GM21576 (cell line): ENCODE results near the gene PTPRN2.

Experiments used
- ATAC-seq: cut with Tn5 transposase; IDR thresholded peaks from one replicate; pipeline ENCODE4 v1.9.1; 2021; ENCODE audit warnings: mild to moderate bottlenecking, moderate library complexity; ENCODE audit not compliant: unreplicated experiment

The PTPRN2 gene

GRCh38 chr7:157870644-157871290, 716.9 kb downstream of the PTPRN2 start:
- ATAC-seq, result no peak

GRCh38 chr7:157869793-157870192, 717.8 kb downstream of the PTPRN2 start:
- no peak for ATAC-seq

- no peak for ATAC-seq
Measured at GRCh38 chr7:157867685-157868305, 719.8 kb downstream of the PTPRN2 start.

GRCh38 chr7:157866336-157866924, 721.2 kb downstream of the PTPRN2 start:
- ATAC-seq, result no peak

GRCh38 chr7:157865351-157866165, 722.1 kb downstream of the PTPRN2 start:
- ATAC-seq, result no peak

GRCh38 chr7:157864911-157865310, 722.7 kb downstream of the PTPRN2 start:
- no peak for ATAC-seq

GRCh38 chr7:157863906-157864810, 723.5 kb downstream of the PTPRN2 start:
- no peak for ATAC-seq

- ATAC-seq, result no peak
Measured at GRCh38 chr7:157863176-157863575, 724.4 kb downstream of the PTPRN2 start.

- no peak for ATAC-seq
Measured at GRCh38 chr7:157862731-157863130, 724.9 kb downstream of the PTPRN2 start.

- no peak for ATAC-seq
Measured at GRCh38 chr7:157861551-157861950, 726.1 kb downstream of the PTPRN2 start.

GRCh38 chr7:157861031-157861491, 726.6 kb downstream of the PTPRN2 start:
- no peak for ATAC-seq

- no peak for ATAC-seq
Measured at GRCh38 chr7:157860406-157860805, 727.2 kb downstream of the PTPRN2 start.

GRCh38 chr7:157859915-157860314, 727.7 kb downstream of the PTPRN2 start:
- ATAC-seq, result no peak

GRCh38 chr7:157857578-157858075, 730.0 kb downstream of the PTPRN2 start:
- no peak for ATAC-seq

GRCh38 chr7:157856873-157857577, 730.6 kb downstream of the PTPRN2 start:
- no peak for ATAC-seq

GRCh38 chr7:157855452-157856213, 732.0 kb downstream of the PTPRN2 start:
- no peak for ATAC-seq

- ATAC-seq, result no peak
Measured at GRCh38 chr7:157855016-157855415, 732.6 kb downstream of the PTPRN2 start.

GRCh38 chr7:157854066-157854891, 733.3 kb downstream of the PTPRN2 start:
- no peak for ATAC-seq
